Thyroid gland (tissue), 4 donors: ENCODE results near the gene GSX1. TPM values are rescaled to one million over a fixed set of nuclear protein-coding genes. Genes with fewer than 3 reads are reported as not detected.
"Not testable (repeated sequence)": the region's sequence is repeated elsewhere in the genome, so short reads cannot be mapped to it uniquely, and the experiment has no call there.

ENCODE experiments used
- DNase-seq, 2 donors: peaks; one replicate each; pipeline ENCODE4 v3.0.0-alpha.2; 2019
- H3K27ac ChIP-seq, 3 donors: fragments of 200-600 bp; sonication (generic); 1 replicate in 2 of 3; 2 replicates in 1 of 3; pipeline ENCODE4 v1.5.1; 2016 to 2019; ENCODE audit warnings: mild to moderate bottlenecking in 1 of 3, moderate library complexity in 1 of 3
- H3K27me3 ChIP-seq: fragments of 200-600 bp; sonication (generic); one replicate; pipeline ENCODE4 v1.5.1; 2019
- H3K36me3 ChIP-seq, 2 donors: fragments of 200-600 bp; sonication (generic); one replicate each; pipeline ENCODE4 v1.5.1; 2016 to 2019
- H3K4me1 ChIP-seq, 2 donors: fragments of 200-600 bp; sonication (generic); one replicate each; pipeline ENCODE4 v1.5.1; 2017 to 2019
- H3K4me3 ChIP-seq, 3 donors: fragments of 200-600 bp; sonication (generic); replicated peaks in 1 of 3; 1 replicate in 2 of 3; 2 replicates in 1 of 3; pipeline ENCODE4 v1.5.1; 2016; ENCODE audit warnings: mild to moderate bottlenecking in 1 of 3
- H3K9me3 ChIP-seq: fragments of 200-600 bp; sonication (generic); one replicate; pipeline ENCODE4 v1.5.1; 2017
- POLR2A ChIP-seq, 2 donors: fragments of 450-650 bp; IDR thresholded peaks; one replicate each; pipeline ENCODE4 v1.6.1; 2017; ENCODE audit warnings: antibody characterized with exemption in 2 of 2, mild to moderate bottlenecking in 2 of 2, moderate library complexity in 1 of 2
- WGBS, 2 donors: methylation state at CpG; one replicate each; pipeline ENCODE4 v1.1.5; 2017; 5-methylcytosine and 5-hydroxymethylcytosine counted together
- intact Hi-C: fragments of 100-400 bp; cut with DNase I; formaldehyde crosslinking; loops from one replicate; pipeline ENCODE4 v1.15.1; 2023
- total RNA-seq, 4 donors: library from RNA; depleted of rRNA; stranded (reverse); fragments of >200 nt; gene quantifications; one replicate each; pipeline ENCODE4 v1.2.3, GENCODE V29; 2016
- TF ChIP-seq, protein P1 (sequence below), 6 experiments: fragments of 200-600 bp in 3 of 6; fragments of 450-650 bp in 3 of 6; sonication (generic) in 3 of 6; IDR thresholded peaks; one replicate each; pipeline ENCODE4 v1.5.1; 2016 to 2019; ENCODE audit warnings: antibody characterized with exemption in 6 of 6, mild to moderate bottlenecking in 2 of 6, inconsistent platforms in 1 of 6, moderate library complexity in 1 of 6

The GSX1 gene
- not detected for total RNA-seq

DNA sequence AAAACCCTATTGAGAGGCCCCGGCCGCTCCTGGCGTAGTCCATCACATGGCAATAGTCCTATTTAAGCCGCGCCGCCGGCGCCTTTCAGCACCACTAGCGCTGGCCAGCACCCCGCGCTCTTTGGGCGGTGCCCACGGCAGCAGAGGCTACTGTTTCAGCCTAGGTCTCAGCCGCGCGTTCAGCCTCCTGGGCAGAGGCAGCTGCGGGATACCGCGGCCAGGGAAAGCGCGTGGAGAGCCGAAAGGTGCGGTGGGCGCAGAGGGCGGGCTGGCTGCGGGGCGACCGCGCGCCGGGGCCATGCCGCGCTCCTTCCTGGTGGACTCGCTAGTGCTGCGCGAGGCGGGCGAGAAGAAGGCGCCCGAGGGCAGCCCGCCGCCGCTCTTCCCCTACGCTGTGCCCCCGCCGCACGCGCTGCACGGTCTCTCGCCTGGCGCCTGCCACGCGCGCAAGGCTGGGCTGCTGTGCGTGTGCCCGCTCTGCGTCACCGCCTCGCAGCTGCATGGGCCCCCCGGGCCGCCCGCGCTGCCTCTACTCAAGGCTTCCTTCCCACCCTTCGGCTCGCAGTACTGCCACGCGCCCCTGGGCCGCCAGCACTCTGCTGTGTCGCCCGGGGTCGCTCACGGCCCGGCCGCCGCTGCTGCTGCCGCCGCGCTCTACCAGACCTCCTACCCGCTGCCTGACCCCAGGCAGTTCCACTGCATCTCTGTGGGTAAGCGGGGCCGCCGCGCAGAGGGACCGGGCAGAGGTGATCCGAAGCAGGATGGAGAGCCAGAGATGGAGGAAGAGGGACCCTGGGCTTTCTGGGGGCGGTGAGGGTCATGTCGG lies at the start of gene GSX1:
TSS of gene GSX1 (plus strand) at position 91 of the 826 bp plus-strand sequence. CDS start at position 299, 208 bp downstream.
- Histone ChIP-seq H3K4me3 (peak within 1 kb of the TSS in 1 of 3 donors; percentile 14), H3K27ac (no peak within 1 kb of the TSS), H3K9me3 (no peaks in the 10 kb centered on the region), H3K36me3 (no peaks in the 10 kb centered on the region), H3K4me1 (peaks cover 4 to 32% of the 10 kb centered on the region in 2 donors), H3K27me3 (peaks cover 61% of the 10 kb centered on the region)
- TF ChIP-seq, protein P1, sequence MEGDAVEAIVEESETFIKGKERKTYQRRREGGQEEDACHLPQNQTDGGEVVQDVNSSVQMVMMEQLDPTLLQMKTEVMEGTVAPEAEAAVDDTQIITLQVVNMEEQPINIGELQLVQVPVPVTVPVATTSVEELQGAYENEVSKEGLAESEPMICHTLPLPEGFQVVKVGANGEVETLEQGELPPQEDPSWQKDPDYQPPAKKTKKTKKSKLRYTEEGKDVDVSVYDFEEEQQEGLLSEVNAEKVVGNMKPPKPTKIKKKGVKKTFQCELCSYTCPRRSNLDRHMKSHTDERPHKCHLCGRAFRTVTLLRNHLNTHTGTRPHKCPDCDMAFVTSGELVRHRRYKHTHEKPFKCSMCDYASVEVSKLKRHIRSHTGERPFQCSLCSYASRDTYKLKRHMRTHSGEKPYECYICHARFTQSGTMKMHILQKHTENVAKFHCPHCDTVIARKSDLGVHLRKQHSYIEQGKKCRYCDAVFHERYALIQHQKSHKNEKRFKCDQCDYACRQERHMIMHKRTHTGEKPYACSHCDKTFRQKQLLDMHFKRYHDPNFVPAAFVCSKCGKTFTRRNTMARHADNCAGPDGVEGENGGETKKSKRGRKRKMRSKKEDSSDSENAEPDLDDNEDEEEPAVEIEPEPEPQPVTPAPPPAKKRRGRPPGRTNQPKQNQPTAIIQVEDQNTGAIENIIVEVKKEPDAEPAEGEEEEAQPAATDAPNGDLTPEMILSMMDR (IDR thresholded peaks at IDR 0.05), result no peak
- TF ChIP-seq POLR2A (IDR thresholded peaks at IDR 0.05), result no peak
- DNase-seq, result peak; percentile 48 to 68
- WGBS, 2 donors, result 3 to 4% methylated on average over 24 to 52 of the region's 87 CpGs
- intact Hi-C loops, result no loop called here

DNA sequence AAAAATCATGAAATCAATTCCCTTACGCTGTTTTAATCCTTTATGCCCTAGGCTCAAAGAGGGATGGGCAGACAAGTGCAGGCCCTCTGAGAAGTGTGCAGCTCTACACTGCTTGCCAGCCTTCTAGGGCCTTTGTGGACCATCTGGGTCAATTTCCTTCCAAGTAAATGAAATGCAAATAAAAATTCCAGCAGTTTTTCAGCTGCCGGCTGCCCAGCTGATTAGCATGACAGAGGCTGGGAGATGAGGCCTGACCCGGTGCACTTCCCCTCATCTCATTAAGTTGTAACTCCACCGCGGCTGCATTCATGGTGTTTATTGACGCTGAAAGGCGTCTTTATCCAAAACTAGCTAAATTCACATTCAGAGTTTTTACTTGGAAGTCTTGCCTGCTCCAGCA lies 47.5 kb upstream of the GSX1 start:
- intact Hi-C loops, result no loop called here
- Histone ChIP-seq H3K4me1 (no peaks in the 10 kb centered on the region), H3K27me3 (no peaks in the 10 kb centered on the region), H3K36me3 (no peaks in the 10 kb centered on the region), H3K9me3 (no peaks in the 10 kb centered on the region), H3K27ac (no peak overlapping the region), H3K4me3 (no peak overlapping the region)
- no peak for DNase-seq
- 32 to 38% methylated on average over 7 of the region's 7 CpGs for WGBS, 2 donors
- no peak for TF ChIP-seq POLR2A (IDR thresholded peaks at IDR 0.05)
- TF ChIP-seq, protein P1 (IDR thresholded peaks at IDR 0.05), result no peak

DNA sequence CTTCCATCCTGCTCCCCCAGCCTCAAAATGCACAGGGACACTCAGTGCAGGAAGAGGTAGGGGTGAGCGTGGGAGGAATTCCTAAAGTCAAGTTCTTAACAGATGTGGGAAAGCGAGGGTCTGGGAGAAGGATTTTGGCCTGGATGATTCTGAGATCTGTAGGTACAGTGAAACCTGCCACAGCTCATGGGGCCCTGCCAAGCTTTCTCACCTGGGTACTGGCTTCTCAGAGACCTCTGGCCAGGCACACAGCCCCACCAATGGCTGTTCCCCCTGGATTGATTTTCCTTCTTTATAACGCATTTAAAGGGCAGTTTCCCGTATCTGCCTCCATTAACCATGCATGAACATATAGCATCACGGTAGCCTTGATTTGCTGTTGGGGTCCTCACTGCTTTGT lies 47.0 kb upstream of the GSX1 start:
- TF ChIP-seq, protein P1 (IDR thresholded peaks at IDR 0.05), result no peak
- TF ChIP-seq POLR2A (IDR thresholded peaks at IDR 0.05), result no peak
- intact Hi-C loops, result no loop called here
- H3K36me3 ChIP-seq, result no peaks in the 10 kb centered on the region
- 74 to 92% methylated on average over 5 of the region's 5 CpGs for WGBS, 2 donors
- H3K27me3 ChIP-seq, result no peaks in the 10 kb centered on the region
- H3K4me1 ChIP-seq, result no peaks in the 10 kb centered on the region
- H3K27ac ChIP-seq, result no peak overlapping the region
- no peaks in the 10 kb centered on the region for H3K9me3 ChIP-seq
- no peak for DNase-seq
- no peak overlapping the region for H3K4me3 ChIP-seq

DNA sequence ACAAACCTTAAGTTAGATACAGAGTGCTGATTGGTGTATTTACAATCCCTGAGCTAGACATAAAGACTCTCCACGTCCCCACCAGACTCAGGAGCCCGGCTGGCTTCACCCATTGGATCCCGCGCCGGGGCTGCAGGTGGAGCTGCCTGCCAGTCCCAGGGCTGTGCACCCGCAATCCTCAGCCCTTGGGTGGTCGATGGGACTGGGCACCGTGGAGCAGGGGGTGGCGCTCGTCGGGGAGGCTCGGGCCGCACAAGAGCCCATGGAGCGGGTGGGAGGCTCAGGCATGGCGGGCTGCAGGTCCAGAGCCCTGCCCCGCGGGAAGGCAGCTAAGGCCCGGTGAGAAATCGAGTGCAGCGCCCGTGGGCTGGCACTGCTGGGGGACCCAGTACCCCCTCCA lies 44.1 kb upstream of the GSX1 start:
- intact Hi-C loops, DNase-seq: not testable (repeated sequence)
- 94 to 98% methylated on average over 10 to 14 of the region's 21 CpGs for WGBS, 2 donors

DNA sequence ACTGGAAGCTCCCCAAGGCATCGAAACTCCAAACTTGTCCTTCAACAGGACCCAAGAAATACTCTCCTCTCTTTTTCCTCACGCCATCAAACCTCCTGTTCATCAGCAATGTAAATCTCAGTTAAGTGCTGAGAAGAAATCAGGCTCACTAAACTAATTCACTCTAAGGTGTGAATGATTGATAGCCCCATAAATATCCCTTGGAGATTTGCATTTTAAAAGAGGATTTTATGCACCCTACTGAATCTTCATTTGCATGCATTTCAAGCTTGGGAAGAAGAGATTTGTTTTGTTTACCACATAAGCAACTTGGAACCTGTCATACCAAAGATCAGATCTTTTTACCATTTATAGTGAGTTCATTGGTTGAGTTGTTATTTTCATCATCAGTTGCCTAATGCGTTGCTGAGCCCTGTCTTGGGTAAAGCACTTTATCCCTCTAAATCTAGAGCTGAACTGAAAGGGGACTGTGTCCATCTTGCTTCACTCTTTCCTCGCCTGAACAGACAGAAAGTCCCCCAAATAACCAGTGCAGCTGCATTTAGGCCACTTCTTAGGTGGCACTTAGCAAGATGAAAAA lies 40.2 kb upstream of the GSX1 start:
- H3K27ac ChIP-seq, result no peak overlapping the region
- no peak for DNase-seq
- TF ChIP-seq POLR2A (IDR thresholded peaks at IDR 0.05), result no peak
- TF ChIP-seq, protein P1 (IDR thresholded peaks at IDR 0.05), result no peak
- no peaks in the 10 kb centered on the region for H3K27me3 ChIP-seq
- no peaks in the 10 kb centered on the region for H3K4me1 ChIP-seq
- H3K9me3 ChIP-seq, result no peaks in the 10 kb centered on the region
- 48 to 50% methylated on average over 4 of the region's 4 CpGs for WGBS, 2 donors
- H3K4me3 ChIP-seq, result no peak overlapping the region
- intact Hi-C loops, result no loop called here
- H3K36me3 ChIP-seq, result no peaks in the 10 kb centered on the region

More for the DNA sequence above, 44.1 kb upstream of the GSX1 start:
- H3K36me3 ChIP-seq, H3K4me3 ChIP-seq, H3K27me3 ChIP-seq, H3K4me1 ChIP-seq, H3K9me3 ChIP-seq, H3K27ac ChIP-seq: not testable (repeated sequence)
